Activated CD8-positive, alpha-beta memory T cell treated with anti-CD3 and anti-CD28 coated beads, Interleukin-2, amount 50 U/mL, for 4 hours (primary cell): ENCODE measurements around the gene PAQR6.
A peak's percentile ranks its signal among the peaks of the same experiment; 100 is the strongest.

Experiments used
- DNase-seq: peaks from one replicate; pipeline ENCODE4 v3.0.0-alpha.2; 2020

Gene PAQR6

GRCh38 chr1:156247460-156248322 is at the start of gene PAQR6:
Gene PAQR6 (minus strand): TSS chr1:156248056. CDS start chr1:156246731, 1,325 bp downstream.
- no peak for DNase-seq

GRCh38 chr1:156295391-156295947 is 47.6 kb upstream of the PAQR6 start, which contains the start of gene GLMP:
Gene GLMP (minus strand): TSS chr1:156295679. CDS start chr1:156295645, 34 bp downstream.
- peak; percentile 46 for DNase-seq

GRCh38 chr1:156293895-156294294 is 46.0 kb upstream of the PAQR6 start:
- DNase-seq = no peak

GRCh38 chr1:156293098-156293434 is 45.2 kb upstream of the PAQR6 start:
- DNase-seq = no peak

- DNase-seq = no peak
These were observed 43.6 kb upstream of the PAQR6 start for GRCh38 chr1:156291226-156292061.

GRCh38 chr1:156289857-156290256 is 42.0 kb upstream of the PAQR6 start:
- DNase-seq = no peak

GRCh38 chr1:156286061-156286460 is 38.2 kb upstream of the PAQR6 start:
- DNase-seq = no peak

GRCh38 chr1:156285437-156285836 is 37.6 kb upstream of the PAQR6 start:
- DNase-seq = no peak

- DNase-seq = no peak
These were observed 36.9 kb upstream of the PAQR6 start for GRCh38 chr1:156284757-156285156.

GRCh38 chr1:156284112-156284511 is 36.3 kb upstream of the PAQR6 start, which contains the start of gene TMEM79:
Gene TMEM79 (plus strand): TSS chr1:156284325. CDS start chr1:156285227, 902 bp downstream.
- DNase-seq = no peak

- no peak for DNase-seq
These were observed 35.7 kb upstream of the PAQR6 start for GRCh38 chr1:156283521-156283920.

- peak; percentile 95 for DNase-seq
These were observed 34.8 kb upstream of the PAQR6 start, which contains the start of gene SMG5 for GRCh38 chr1:156282479-156283222. Gene SMG5 (minus strand): TSS chr1:156282825. CDS start chr1:156282680, 145 bp downstream.

- DNase-seq = no peak
These were observed 34.0 kb upstream of the PAQR6 start for GRCh38 chr1:156281693-156282478.

- DNase-seq = peak; percentile 46
These were observed 33.4 kb upstream of the PAQR6 start for GRCh38 chr1:156281281-156281680.

GRCh38 chr1:156279837-156280236 is 32.0 kb upstream of the PAQR6 start:
- DNase-seq = no peak

- no peak for DNase-seq
These were observed 29.1 kb upstream of the PAQR6 start for GRCh38 chr1:156276966-156277381.

GRCh38 chr1:156276532-156276931 is 28.7 kb upstream of the PAQR6 start:
- no peak for DNase-seq

GRCh38 chr1:156270314-156270713 is 22.5 kb upstream of the PAQR6 start:
- DNase-seq = no peak

GRCh38 chr1:156268336-156268735 is 20.5 kb upstream of the PAQR6 start:
- no peak for DNase-seq

GRCh38 chr1:156266051-156266450 is 18.2 kb upstream of the PAQR6 start:
- DNase-seq = no peak

- DNase-seq = no peak
These were observed 15.4 kb upstream of the PAQR6 start for GRCh38 chr1:156263288-156263655.
